Gastroesophageal sphincter (tissue), 4 donors: ENCODE results near the gene XKR7. TPM values are rescaled to one million over a fixed set of nuclear protein-coding genes. Genes with fewer than 3 reads are reported as not detected.

Source experiments
- ATAC-seq: fragments of 150-250 bp; one replicate; pipeline ENCODE4 v1.9.1; 2016; ENCODE audit warnings: mild to moderate bottlenecking, moderate library complexity
- H3K27ac ChIP-seq, 4 donors: fragments of 200-600 bp; sonication (generic) in 3 of 4; 1 replicate in 3 of 4; 2 replicates in 1 of 4; pipeline ENCODE4 v1.5.1; 2016 to 2019
- H3K27me3 ChIP-seq: fragments of 200-600 bp; sonication (generic); one replicate; pipeline ENCODE4 v1.5.1; 2019
- H3K36me3 ChIP-seq, 2 donors: fragments of 200-600 bp; sonication (generic); one replicate each; pipeline ENCODE4 v1.5.1; 2019; ENCODE audit warnings: control low read depth in 1 of 2
- H3K4me1 ChIP-seq, 3 donors: fragments of 200-600 bp; sonication (generic); 1 replicate in 2 of 3; 2 replicates in 1 of 3; pipeline ENCODE4 v1.5.1; 2016 to 2019; ENCODE audit warnings: control low read depth in 2 of 3
- H3K4me3 ChIP-seq, 2 donors: fragments of 200-600 bp; sonication (generic); one replicate each; pipeline ENCODE4 v1.5.1; 2019; ENCODE audit warnings: mild to moderate bottlenecking in 1 of 2, moderate library complexity in 1 of 2
- H3K9me3 ChIP-seq, 3 donors: fragments of 200-600 bp; sonication (generic); one replicate each; pipeline ENCODE4 v1.5.1; 2017 to 2019; ENCODE audit warnings: control low read depth in 2 of 3
- EP300 ChIP-seq: sonication (generic); formaldehyde crosslinking; IDR thresholded peaks from one replicate; pipeline ENCODE4 v1.6.1; 2017; ENCODE audit warnings: antibody characterized with exemption, mild to moderate bottlenecking
- POLR2A ChIP-seq, 2 donors: fragments of 450-650 bp; IDR thresholded peaks; one replicate each; pipeline ENCODE4 v1.6.1; 2017; ENCODE audit warnings: antibody characterized with exemption in 2 of 2, mild to moderate bottlenecking in 2 of 2, moderate library complexity in 1 of 2
- POLR2AphosphoS5 ChIP-seq: sonication (generic); formaldehyde crosslinking; IDR thresholded peaks from one replicate; pipeline ENCODE4 v1.6.1; 2017; ENCODE audit warnings: antibody characterized with exemption
- WGBS, 2 donors: methylation state at CpG; one replicate each; pipeline ENCODE4 v1.1.5; 2018; ENCODE audit warnings: low coverage in 1 of 2; 5-methylcytosine and 5-hydroxymethylcytosine counted together
- total RNA-seq, 4 donors: library from RNA; depleted of rRNA; stranded (reverse); fragments of >200 nt; gene quantifications; one replicate each; pipeline ENCODE4 v1.1.0, GENCODE V29; 2016
- TF ChIP-seq, protein P1 (sequence below), 4 experiments: fragments of 200-600 bp in 2 of 4; fragments of 450-650 bp in 2 of 4; sonication (generic) in 1 of 4; IDR thresholded peaks; one replicate each; pipeline ENCODE4 v1.5.1; 2017 to 2019; ENCODE audit warnings: antibody characterized with exemption in 4 of 4, mild to moderate bottlenecking in 2 of 4, moderate library complexity in 2 of 4

The XKR7 gene
- total RNA-seq, 4 donors from 2014 or later = 0.04 to 0.07 TPM; not detected in 2

DNA sequence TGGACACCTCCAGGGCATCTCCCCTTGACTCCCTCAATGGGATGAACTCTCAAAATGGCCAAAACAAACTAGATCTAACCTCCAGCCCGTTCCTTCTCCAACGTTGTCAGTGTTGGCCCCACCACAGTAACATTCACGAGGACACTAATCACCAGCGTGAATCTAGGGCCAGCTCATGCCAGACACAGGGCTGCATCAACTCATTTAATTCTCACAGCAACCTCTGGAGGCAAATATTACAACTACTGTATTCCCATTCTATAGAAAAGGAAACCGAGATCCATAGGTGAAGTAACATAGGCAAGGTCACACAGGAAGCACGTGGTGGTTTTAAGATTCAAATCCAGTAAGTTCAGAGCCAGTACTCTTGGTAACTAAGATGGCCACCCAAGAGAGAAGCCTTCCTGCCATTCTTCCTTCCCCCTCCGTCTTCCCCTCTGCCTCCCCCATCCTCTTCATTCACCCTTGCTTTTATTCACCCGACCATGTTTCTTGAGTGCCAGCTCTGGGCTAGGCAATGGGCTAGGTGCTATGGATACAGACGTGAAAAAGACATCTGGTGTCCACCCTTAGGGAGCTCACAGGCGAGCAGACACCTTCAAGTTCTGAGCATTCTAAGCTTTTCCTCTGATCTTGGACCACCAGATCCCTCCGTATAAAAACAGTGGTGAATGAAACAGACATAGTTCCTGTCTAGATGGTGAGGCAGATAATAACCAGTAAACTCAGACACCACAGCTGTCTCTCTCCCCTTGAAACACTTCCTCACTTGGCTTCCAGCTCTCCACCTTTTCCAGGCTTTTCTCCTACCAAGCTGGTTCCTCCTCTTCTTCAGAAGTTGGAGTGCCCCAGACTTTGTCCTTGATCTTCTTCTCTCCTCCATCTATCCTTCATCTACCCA, 51.9 kb downstream of the XKR7 start:
- no peak for ATAC-seq
- 38 to 55% methylated on average over 5 to 11 of the region's 11 CpGs for WGBS, 2 donors
- H3K27ac ChIP-seq = no peak overlapping the region
- H3K36me3 ChIP-seq = no peaks in the 10 kb centered on the region
- H3K4me3 ChIP-seq = peak overlapping the region in 1 of 2 donors; percentile 50
- TF ChIP-seq EP300 (no peak), POLR2AphosphoS5 (no peak), POLR2A (IDR thresholded peaks at IDR 0.05) (no peak)
- TF ChIP-seq, protein P1, sequence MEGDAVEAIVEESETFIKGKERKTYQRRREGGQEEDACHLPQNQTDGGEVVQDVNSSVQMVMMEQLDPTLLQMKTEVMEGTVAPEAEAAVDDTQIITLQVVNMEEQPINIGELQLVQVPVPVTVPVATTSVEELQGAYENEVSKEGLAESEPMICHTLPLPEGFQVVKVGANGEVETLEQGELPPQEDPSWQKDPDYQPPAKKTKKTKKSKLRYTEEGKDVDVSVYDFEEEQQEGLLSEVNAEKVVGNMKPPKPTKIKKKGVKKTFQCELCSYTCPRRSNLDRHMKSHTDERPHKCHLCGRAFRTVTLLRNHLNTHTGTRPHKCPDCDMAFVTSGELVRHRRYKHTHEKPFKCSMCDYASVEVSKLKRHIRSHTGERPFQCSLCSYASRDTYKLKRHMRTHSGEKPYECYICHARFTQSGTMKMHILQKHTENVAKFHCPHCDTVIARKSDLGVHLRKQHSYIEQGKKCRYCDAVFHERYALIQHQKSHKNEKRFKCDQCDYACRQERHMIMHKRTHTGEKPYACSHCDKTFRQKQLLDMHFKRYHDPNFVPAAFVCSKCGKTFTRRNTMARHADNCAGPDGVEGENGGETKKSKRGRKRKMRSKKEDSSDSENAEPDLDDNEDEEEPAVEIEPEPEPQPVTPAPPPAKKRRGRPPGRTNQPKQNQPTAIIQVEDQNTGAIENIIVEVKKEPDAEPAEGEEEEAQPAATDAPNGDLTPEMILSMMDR (IDR thresholded peaks at IDR 0.05) = no peak
- peaks cover 0 to 24% (median 8%) of the 10 kb centered on the region in 3 donors for H3K4me1 ChIP-seq
- H3K27me3 ChIP-seq = peaks cover 100% of the 10 kb centered on the region
- H3K9me3 ChIP-seq = no peaks in the 10 kb centered on the region

DNA sequence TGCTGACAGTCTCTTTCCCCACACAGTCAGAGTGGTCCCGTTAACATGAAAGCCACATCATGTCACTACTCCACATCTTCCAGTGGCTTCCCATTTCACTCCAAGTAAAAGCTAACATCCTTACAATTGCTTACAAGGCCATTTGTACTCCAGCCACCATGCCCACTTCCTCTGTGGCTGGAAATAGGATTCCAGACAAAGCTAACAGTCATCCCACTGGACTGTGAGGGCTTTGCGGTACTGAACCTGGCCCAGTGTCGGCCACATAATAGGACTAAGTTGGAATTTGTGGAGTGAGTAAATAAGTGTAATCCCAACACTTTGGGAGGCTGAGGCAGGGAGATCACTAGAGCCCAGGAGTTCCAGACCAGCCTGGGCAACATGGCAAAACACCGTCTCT, 53.1 kb downstream of the XKR7 start:
- WGBS, 2 donors = 80% methylated on average over 1 of the region's 4 CpGs; no CpG with 5 or more reads in 1 of the 2 donors
- Histone ChIP-seq H3K4me3 (no peak overlapping the region), H3K27me3 (peaks cover 98% of the 10 kb centered on the region), H3K36me3 (no peaks in the 10 kb centered on the region), H3K4me1 (peaks cover 0 to 24% (median 8%) of the 10 kb centered on the region in 3 donors), H3K27ac (no peak overlapping the region), H3K9me3 (no peaks in the 10 kb centered on the region)
- TF ChIP-seq POLR2A (IDR thresholded peaks at IDR 0.05) (no peak), EP300 (no peak), POLR2AphosphoS5 (no peak)
- TF ChIP-seq, protein P1 (IDR thresholded peaks at IDR 0.05) = no peak
- ATAC-seq = no peak

GRCh38 chr20:32024683-32025295, 56.8 kb downstream of the XKR7 start:
- no peaks in the 10 kb centered on the region for H3K9me3 ChIP-seq
- TF ChIP-seq POLR2AphosphoS5 (no peak), POLR2A (IDR thresholded peaks at IDR 0.05) (no peak), EP300 (no peak)
- TF ChIP-seq, protein P1 (IDR thresholded peaks at IDR 0.05) = no peak
- peaks cover 62% of the 10 kb centered on the region for H3K27me3 ChIP-seq

GRCh38 chr20:32027643-32028042, 59.7 kb downstream of the XKR7 start:
- peaks cover 0 to 12% (median 5%) of the 10 kb centered on the region in 3 donors for H3K4me1 ChIP-seq
- no peaks in the 10 kb centered on the region for H3K9me3 ChIP-seq
- no peak overlapping the region for H3K27ac ChIP-seq
- TF ChIP-seq, protein P1 (IDR thresholded peaks at IDR 0.05) = no peak
- TF ChIP-seq EP300 (no peak), POLR2A (IDR thresholded peaks at IDR 0.05) (no peak), POLR2AphosphoS5 (no peak)
- no peak for ATAC-seq
- no peak overlapping the region for H3K4me3 ChIP-seq
- no peaks in the 10 kb centered on the region for H3K36me3 ChIP-seq
- 93 to 100% methylated on average over 2 to 3 of the region's 3 CpGs for WGBS, 2 donors
- peaks cover 61% of the 10 kb centered on the region for H3K27me3 ChIP-seq

More at GRCh38 chr20:32024683-32025295, 56.8 kb downstream of the XKR7 start:
- no peak for ATAC-seq
- WGBS, 2 donors = 66 to 77% methylated on average over 5 to 6 of the region's 6 CpGs
- no peak overlapping the region for H3K4me3 ChIP-seq
- H3K4me1 ChIP-seq = peaks cover 0 to 3% (median 0%) of the 10 kb centered on the region in 3 donors
- no peak overlapping the region for H3K27ac ChIP-seq
- H3K36me3 ChIP-seq = no peaks in the 10 kb centered on the region
